PC-9 (cell line): ENCODE results near the gene LDLRAD2. TPM values are rescaled to one million over a fixed set of nuclear protein-coding genes. Genes with fewer than 3 reads are reported as not detected.
A peak's percentile ranks its signal among the peaks of the same experiment; 100 is the strongest.
"Not testable (repeated sequence)": the region's sequence is repeated elsewhere in the genome, so short reads cannot be mapped to it uniquely, and the experiment has no call there.

Source experiments
- BruUV-seq: library from RNA; stranded (reverse); fragments of 400-500 nt; replicated peaks from 2 replicates; lab custom pipeline; 2021; lab: Mats Ljungman, UMichigan
- CTCF ChIA-PET: fragments of 300-600 bp; sonication (Branson Sonifier 250); formaldehyde crosslinking; loops from one replicate; lab custom pipeline; 2022; ENCODE audit warnings: antibody characterized with exemption; lab: Charles Lee
- POLR2A ChIA-PET: fragments of 300-600 bp; sonication (Branson Sonifier 250); formaldehyde crosslinking; loops from one replicate; lab custom pipeline; 2022; ENCODE audit warnings: antibody characterized with exemption; ENCODE audit not compliant: unreplicated experiment; lab: Charles Lee
- DNase-seq, 2 experiments: peaks; one replicate each; pipeline versions ENCODE4 v3.0.0 to v3.0.0-alpha.2; 2015 to 2022; ENCODE audit warnings: mixed read lengths in 1 of 2
- H2AFZ ChIP-seq: fragments of 200-600 bp; sonication (generic); 2 replicates; pipeline ENCODE4 v1.8.1; 2017; ENCODE audit warnings: antibody characterized with exemption
- H3F3A ChIP-seq: fragments of 200-600 bp; sonication (generic); 2 replicates; pipeline ENCODE4 v1.8.1; 2017; ENCODE audit warnings: antibody characterized with exemption, mild to moderate bottlenecking, low read depth; ENCODE audit not compliant: insufficient read depth
- H3K27ac ChIP-seq: fragments of 200-600 bp; sonication (generic); 2 replicates; pipeline ENCODE4 v1.6.1; 2016; ENCODE audit warnings: mixed run types
- H3K27me3 ChIP-seq: fragments of 200-600 bp; sonication (generic); 2 replicates; pipeline ENCODE4 v1.6.1; 2016; ENCODE audit warnings: low read depth, mixed run types; ENCODE audit not compliant: insufficient read depth
- H3K36me3 ChIP-seq: fragments of 200-600 bp; sonication (generic); 2 replicates; pipeline ENCODE4 v1.6.1; 2016; ENCODE audit warnings: low read depth, mixed run types
- H3K4me1 ChIP-seq: fragments of 200-600 bp; sonication (generic); replicated peaks from 2 replicates; pipeline ENCODE4 v1.6.1; 2016; ENCODE audit warnings: mixed run types; ENCODE audit not compliant: insufficient read depth
- H3K4me2 ChIP-seq: fragments of 200-600 bp; sonication (generic); 2 replicates; pipeline ENCODE4 v1.6.1; 2017; ENCODE audit warnings: mixed run types
- H3K4me3 ChIP-seq: fragments of 200-600 bp; sonication (generic); 2 replicates; pipeline ENCODE4 v1.6.1; 2016; ENCODE audit warnings: mixed run types
- H3K79me2 ChIP-seq: fragments of 200-600 bp; sonication (generic); 2 replicates; pipeline ENCODE4 v1.6.1; 2017; ENCODE audit warnings: low read depth, mixed run types
- H3K9me2 ChIP-seq: fragments of 200-600 bp; sonication (generic); 2 replicates; pipeline ENCODE4 v1.8.1; 2017; ENCODE audit warnings: mild to moderate bottlenecking; ENCODE audit not compliant: insufficient read depth
- H3K9me3 ChIP-seq: fragments of 200-600 bp; sonication (generic); 2 replicates; pipeline ENCODE4 v1.8.1; 2016; ENCODE audit warnings: low read depth; ENCODE audit not compliant: insufficient read depth
- H4K20me1 ChIP-seq: fragments of 200-600 bp; sonication (generic); 2 replicates; pipeline ENCODE4 v1.8.1; 2017; ENCODE audit not compliant: insufficient read depth
- CTCF ChIP-seq: fragments of 200-600 bp; sonication (generic); conservative IDR thresholded peaks from 2 replicates; pipeline ENCODE4 v1.6.1; 2017; ENCODE audit warnings: mixed run types, antibody characterized with exemption, mild to moderate bottlenecking, moderate library complexity
- EZH2 ChIP-seq: fragments of 200-600 bp; sonication (generic); IDR thresholded peaks from 2 replicates; pipeline ENCODE4 v1.8.0; 2017; ENCODE audit warnings: antibody characterized with exemption, low read depth
- intact Hi-C: fragments of 100-400 bp; cut with micrococcal nuclease; formaldehyde crosslinking; loops from one replicate; pipeline ENCODE4 v1.10.0; 2022; ENCODE audit not compliant: unreplicated experiment
- total RNA-seq: library from RNA; stranded (reverse); gene quantifications from 2 replicates; pipeline ENCODE4 v1.2.3, GENCODE V29; 2021

Gene LDLRAD2
- total RNA-seq, 1 experiment from 2014 or later: not detected

- intact Hi-C loops: loop anchor here (2.0 to 10.0 kb wide), 4 partner anchors 19 to 178 kb away; partner anchors contain the start of gene HSPG2
- peak; percentile 80 to 93 for DNase-seq
- H3K79me2 ChIP-seq: peaks cover 35% of the 10 kb centered on the region
- no peaks in the 10 kb centered on the region for H3K27me3 ChIP-seq
- peaks cover 35% of the 10 kb centered on the region for H3F3A ChIP-seq
- H3K4me1 ChIP-seq: peaks cover 20% of the 10 kb centered on the region
- H3K4me3 ChIP-seq: peak overlapping the region; percentile 96
- no peaks in the 10 kb centered on the region for H3K36me3 ChIP-seq
- H3K9me3 ChIP-seq: no peaks in the 10 kb centered on the region
- BruUV-seq: no TSS peak
- ChIA-PET POLR2A (interaction anchor here (0.6 kb wide), 1 partner anchor 173 kb away, joined by 5 read pairs; no protein-coding TSS in a partner anchor), CTCF (interaction anchor here (0.6 kb wide), 1 partner anchor 31 kb away, joined by 12 read pairs; no protein-coding TSS in a partner anchor)
- H4K20me1 ChIP-seq: 0 out of 2 replicates have a peak, but pooled peaks cover 4% of the 10 kb centered on the region
- TF ChIP-seq CTCF: no peak
- TF ChIP-seq EZH2: no peak
- H3K4me2 ChIP-seq: peak overlapping the region; percentile 88
- peak overlapping the region; percentile 31; the same call in 1 of the 2 replicates for H2AFZ ChIP-seq
- H3K27ac ChIP-seq: peak overlapping the region; percentile 99
- H3K9me2 ChIP-seq: no peaks in the 10 kb centered on the region
These were observed 28.1 kb upstream of the LDLRAD2 start for GRCh38 chr1:21783679-21784603.

- CTCF ChIA-PET, H4K20me1 ChIP-seq, H2AFZ ChIP-seq, H3K36me3 ChIP-seq, H3K27me3 ChIP-seq, H3K4me2 ChIP-seq, H3K9me3 ChIP-seq, H3K27ac ChIP-seq, BruUV-seq, H3K9me2 ChIP-seq, DNase-seq, H3K4me3 ChIP-seq: not testable (repeated sequence)
- Histone ChIP-seq H3K79me2 (peaks cover 17% of the 10 kb centered on the region), H3F3A (peaks cover 38% of the 10 kb centered on the region), H3K4me1 (peaks cover 23% of the 10 kb centered on the region)
- intact Hi-C loops: loop anchor here (10.0 kb wide), 1 partner anchor 149 kb away; the partner anchor contains the start of gene HSPG2
- POLR2A ChIA-PET: interaction anchor here (0.6 kb wide), 1 partner anchor 59 kb away, joined by 4 read pairs; no protein-coding TSS in a partner anchor
These were observed 26.3 kb upstream of the LDLRAD2 start for GRCh38 chr1:21785764-21786163.

- H3K4me3 ChIP-seq: no peak overlapping the region
- H3K79me2 ChIP-seq: peaks cover 8% of the 10 kb centered on the region
- H3K27me3 ChIP-seq: no peaks in the 10 kb centered on the region
- intact Hi-C loops: loop anchor here (10.0 kb wide), 1 partner anchor 148 kb away; the partner anchor contains the start of gene HSPG2
- TF ChIP-seq CTCF (no peak), EZH2 (no peak)
- DNase-seq: no peak
- no peaks in the 10 kb centered on the region for H3K9me3 ChIP-seq
- H3K4me2 ChIP-seq: no peak overlapping the region
- no peaks in the 10 kb centered on the region for H3K36me3 ChIP-seq
- no TSS peak for BruUV-seq
- no peaks in the 10 kb centered on the region for H3K9me2 ChIP-seq
- ChIA-PET CTCF (no interaction called here), POLR2A (no interaction called here)
- H4K20me1 ChIP-seq: no peaks in the 10 kb centered on the region
- no peak overlapping the region for H3K27ac ChIP-seq
- peaks cover 38% of the 10 kb centered on the region for H3F3A ChIP-seq
- H2AFZ ChIP-seq: no peak overlapping the region
- peaks cover 23% of the 10 kb centered on the region for H3K4me1 ChIP-seq
These were observed 25.4 kb upstream of the LDLRAD2 start for GRCh38 chr1:21786640-21787039.
